Glomerular visceral epithelial cell (primary cell): ENCODE data around the gene AKR1C4.
"Not testable (repeated sequence)": the region's sequence is repeated elsewhere in the genome, so short reads cannot be mapped to it uniquely, and the experiment has no call there.

Source experiments
- DNase-seq: peaks from one replicate; pipeline ENCODE4 v3.0.0-alpha.2; 2016; ENCODE audit errors: extremely low spot score

The AKR1C4 gene

GRCh38 chr10:5206799-5207198 is 10.2 kb downstream of the AKR1C4 start:
- DNase-seq, result no peak

DNA sequence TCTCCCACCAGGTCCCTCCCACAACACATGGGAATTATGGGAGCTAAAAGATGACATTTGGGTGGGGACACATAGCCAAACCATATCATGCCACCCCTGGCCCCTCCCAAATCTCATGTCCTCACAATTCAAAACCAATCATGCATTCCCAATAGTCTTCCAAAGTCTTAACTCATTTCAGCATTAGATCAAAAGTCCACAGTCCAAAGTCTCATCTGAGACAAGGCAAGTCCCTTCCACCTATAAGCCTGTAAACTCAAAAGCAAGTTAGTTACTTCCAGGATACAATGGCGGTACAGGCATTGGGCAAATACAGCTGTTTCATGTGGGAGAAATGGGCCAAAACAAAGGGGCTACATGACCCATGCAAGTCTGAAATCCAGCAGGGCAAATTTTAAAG is 13.1 kb downstream of the AKR1C4 start:
- DNase-seq, result not testable (repeated sequence)

DNA sequence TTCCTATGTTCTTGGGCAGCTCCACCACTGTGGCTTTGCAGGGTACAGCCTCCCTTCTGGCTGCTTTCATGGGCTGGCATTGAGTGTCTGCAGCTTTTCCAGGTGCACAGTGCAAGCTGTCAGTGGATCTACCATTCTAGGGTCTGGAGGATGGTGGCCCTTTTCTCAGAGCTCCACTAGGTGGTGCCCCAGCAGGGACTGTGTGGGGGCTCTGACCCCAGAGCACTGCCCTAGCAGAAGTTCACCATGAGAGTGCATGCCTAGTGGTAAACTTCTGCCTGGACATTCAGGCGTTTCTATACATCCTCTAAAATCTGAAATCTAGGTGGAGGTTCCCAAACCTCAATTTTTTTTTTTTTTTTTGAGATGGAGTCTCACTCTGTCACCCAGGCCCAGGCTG is 13.6 kb downstream of the AKR1C4 start:
- DNase-seq, result not testable (repeated sequence)

- DNase-seq, result no peak
Measured at GRCh38 chr10:5211696-5212536, 15.3 kb downstream of the AKR1C4 start.

GRCh38 chr10:5216801-5217200 is 20.2 kb downstream of the AKR1C4 start:
- DNase-seq, result no peak

GRCh38 chr10:5219262-5219661 is 22.6 kb downstream of the AKR1C4 start:
- DNase-seq, result no peak

DNA sequence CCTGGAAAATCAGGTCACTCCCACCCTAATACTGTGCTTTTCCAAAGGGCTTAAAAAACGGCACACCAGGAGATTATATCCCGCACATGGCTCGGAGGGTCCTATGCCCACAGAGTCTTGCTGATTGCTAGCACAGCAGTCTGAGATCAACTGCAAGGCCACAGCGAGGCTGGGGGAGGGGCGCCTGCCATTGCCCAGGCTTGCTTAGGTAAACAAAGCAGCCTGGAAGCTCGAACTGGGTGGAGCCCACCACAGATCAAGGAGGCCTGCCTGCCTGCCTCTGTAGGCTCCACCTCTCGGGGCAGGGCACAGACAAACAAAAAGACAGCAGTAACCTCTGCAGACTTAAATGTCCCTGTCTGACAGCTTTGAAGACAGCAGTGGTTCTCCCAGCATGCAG is 26.3 kb downstream of the AKR1C4 start:
- DNase-seq, result not testable (repeated sequence)

DNA sequence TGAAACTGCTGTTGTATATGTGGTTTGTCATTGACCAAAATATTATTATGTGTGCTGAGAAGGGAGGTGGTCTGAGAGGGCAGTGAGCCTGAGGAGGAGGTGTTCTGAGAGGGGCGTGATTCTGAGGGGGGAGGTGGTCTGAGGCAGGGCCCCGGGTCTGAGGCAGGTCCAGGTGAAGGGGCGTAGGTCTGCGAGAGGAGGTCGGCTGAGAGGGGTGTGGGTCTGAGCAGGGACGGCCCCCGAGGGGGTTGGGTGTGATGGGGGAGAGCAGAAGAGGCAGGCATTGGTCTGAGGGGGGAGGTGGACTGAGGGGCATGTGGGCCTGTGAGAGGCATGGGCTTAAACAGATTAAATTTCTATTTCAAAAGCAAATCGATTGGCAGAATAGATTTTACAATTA is 32.4 kb downstream of the AKR1C4 start:
- no peak for DNase-seq

GRCh38 chr10:5233324-5233723 is 36.7 kb downstream of the AKR1C4 start:
- DNase-seq, result no peak

DNA sequence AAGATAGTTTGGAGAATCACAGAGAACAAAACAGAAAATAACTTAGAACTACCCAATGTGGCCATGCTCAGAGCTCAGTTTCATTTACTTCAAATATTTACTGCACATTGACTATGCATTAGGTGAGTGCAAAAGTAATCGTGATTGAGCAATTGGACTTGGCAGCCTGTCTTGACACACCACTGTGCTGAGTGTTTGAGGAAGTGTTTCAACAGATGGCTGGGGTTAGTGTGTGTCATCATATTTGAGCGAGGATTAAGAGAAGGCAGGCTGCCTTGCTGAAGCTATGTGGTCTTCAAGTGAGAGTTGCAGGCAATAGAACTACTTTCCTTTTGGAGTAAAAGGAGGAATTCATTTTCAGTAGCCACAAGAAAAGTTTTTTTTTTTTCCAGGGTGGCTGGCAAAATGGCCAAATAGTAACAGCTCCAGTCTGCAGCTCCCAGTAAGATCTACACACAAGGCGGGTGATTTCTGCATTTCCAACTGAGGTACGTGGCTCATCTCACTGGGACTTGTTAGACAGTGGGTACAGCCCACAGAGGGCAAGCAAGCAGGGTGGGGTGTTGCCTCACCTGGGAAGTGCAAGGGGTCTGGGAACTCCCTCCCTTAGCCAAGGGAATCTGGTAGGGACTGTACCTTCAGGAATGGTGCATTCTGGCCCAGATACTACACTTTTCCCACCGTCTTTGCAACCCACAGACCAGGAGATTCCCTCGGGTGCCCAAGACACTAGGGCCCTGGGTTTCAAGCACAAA is 37.6 kb downstream of the AKR1C4 start:
- DNase-seq, result peak; percentile 13

- DNase-seq, result not testable (repeated sequence)
Measured at GRCh38 chr10:5237541-5237940, 40.9 kb downstream of the AKR1C4 start.

DNA sequence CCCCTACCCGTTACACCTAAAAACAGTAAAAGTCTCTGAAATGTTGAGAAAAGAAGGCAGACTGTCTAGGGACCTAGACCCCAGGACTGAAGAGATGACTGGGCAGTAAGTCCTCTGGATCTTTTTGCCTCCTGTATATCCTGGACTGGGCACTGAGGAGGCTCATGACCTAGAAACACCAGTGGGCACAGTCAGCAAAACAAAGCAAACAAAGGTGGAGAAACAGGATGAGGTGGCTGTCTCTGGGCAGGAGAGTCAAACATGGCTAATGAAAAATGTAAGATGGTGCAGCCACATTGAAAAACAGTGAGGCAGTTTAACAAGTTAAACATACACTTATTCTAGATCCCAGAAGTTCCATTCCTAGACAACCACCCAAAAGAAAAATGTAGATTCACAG is 45.9 kb downstream of the AKR1C4 start:
- no peak for DNase-seq

- no peak for DNase-seq
Measured at GRCh38 chr10:5243521-5243987, 46.9 kb downstream of the AKR1C4 start.

DNA sequence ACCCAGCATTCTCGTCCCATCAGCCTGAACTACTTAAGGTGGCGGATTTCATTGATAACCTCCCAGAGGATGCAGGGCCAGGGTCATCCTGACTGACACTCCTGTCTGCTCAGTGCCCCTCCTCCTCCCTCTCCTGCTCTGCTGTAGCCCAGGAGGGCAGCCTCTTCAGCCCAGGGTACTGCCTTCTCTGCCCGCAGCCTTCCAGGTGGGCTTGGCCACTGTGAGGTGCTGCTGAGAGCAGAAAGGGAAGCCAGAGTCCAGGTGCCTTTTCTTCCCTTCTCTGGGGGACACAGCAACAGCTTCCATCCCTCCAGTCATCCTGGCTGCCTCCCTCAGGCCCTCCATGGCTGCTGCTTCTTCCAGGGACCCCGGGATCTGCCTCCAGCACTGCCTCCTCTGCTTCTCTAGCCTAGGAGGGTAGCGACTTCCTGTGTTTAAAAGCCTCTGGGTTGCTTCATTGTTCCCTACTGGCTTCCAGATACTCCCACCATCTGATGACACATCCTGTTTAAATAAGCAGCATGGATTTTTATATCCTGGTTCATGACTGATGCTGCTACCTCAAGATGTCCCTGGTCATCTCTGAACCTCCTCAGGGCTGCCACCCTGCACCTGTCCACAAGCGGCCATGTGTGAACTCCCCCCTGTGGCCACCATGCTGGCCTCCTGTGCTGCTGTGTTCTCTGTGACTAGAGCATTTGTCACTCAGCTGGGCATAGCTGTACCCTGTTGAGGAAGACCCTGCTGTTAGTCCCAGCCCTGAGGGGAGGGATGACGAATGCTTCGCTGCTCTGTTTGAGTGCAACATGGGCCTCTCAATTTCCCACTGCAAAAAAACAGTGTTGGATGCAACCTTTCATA is 55.8 kb downstream of the AKR1C4 start:
- no peak for DNase-seq

DNA sequence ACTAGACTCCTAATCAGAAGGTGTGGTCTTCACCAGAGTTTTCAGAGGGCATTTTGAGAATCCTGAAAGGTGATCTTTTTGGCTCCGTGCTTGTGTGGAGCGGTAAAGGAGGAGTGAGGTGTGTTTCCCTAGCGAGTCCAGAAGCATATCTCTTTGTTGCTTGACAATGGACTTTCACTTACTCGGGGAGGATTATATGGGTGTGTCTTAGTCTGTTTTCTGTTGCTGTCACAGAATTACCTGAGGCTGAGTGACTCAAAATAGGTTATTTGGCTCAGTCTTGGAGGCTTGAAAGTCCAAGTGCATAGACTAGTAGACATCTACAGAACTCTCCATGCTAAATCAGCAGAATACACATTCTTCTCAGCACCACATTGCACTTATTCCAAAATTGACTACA is 57.9 kb downstream of the AKR1C4 start:
- DNase-seq, result no peak

GRCh38 chr10:5257768-5258167 is 61.1 kb downstream of the AKR1C4 start:
- not testable (repeated sequence) for DNase-seq

- no peak for DNase-seq
Measured at GRCh38 chr10:5259132-5259951, 62.7 kb downstream of the AKR1C4 start.

DNA sequence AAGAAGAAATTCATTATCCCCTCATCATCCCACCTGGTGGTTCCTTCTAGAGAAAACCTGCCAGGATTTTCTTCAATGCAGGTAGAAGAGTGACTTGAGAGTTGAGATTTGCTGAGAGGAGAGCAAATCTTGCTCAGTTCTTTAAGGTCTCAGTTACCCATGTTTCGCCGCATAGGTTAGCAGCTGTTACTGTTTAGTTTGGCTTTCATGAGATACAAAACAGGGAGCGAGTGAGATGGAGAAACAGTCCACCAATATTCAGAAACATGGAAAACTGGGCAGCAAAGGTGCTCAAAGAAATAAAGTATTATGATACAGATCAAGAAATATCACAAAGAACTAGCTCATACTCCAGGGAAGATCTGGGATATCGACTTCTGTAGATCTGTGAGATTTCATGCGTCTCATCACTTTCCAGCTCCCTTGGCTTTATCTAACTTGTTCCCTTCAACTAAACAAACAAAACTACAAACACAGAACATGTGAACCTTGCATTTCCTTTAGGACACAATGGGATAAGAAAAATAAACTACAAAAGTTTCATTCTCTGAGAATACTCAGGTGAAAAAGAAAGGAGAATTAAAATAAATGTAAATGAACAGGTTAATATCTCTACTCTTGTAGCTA is 63.4 kb downstream of the AKR1C4 start:
- DNase-seq, result no peak

- DNase-seq, result no peak
Measured at GRCh38 chr10:5260828-5261227, 64.2 kb downstream of the AKR1C4 start.

- DNase-seq, result peak; percentile 7
Measured at GRCh38 chr10:5265139-5265538, 68.5 kb downstream of the AKR1C4 start.

DNA sequence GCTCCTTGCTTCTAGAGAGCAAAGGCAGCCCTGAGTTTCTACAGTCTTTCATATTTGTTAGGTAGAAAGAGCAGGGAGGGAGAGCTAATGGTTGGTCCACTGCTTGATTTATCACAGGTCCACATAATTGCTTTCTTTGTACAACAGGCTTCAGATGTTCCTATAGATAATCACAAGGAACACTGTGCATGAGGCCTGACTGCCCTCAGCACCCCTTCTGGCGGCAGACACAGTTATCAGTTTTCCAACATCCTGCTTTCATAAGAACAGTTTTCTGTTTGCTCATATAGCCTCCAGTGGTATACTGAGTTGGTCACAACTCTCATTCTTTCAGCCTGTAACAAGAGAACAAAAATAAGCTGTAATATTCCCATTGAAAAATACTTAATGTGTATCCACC is 69.7 kb downstream of the AKR1C4 start:
- no peak for DNase-seq
